WERI-Rb-1 (cell line): Measurements from ENCODE around the gene GPC3.
"Not testable (repeated sequence)": the region's sequence is repeated elsewhere in the genome, so short reads cannot be mapped to it uniquely, and the experiment has no call there.

ENCODE experiments used
- DNase-seq: peaks from one replicate; pipeline ENCODE4 v3.0.0-alpha.2; 2020
- H3K27ac ChIP-seq: fragments of 250-450 bp; sonication (Bioruptor Pico); 2 replicates; pipeline ENCODE4 v1.5.1; 2020; ENCODE audit warnings: mild to moderate bottlenecking, moderate library complexity
- H3K27me3 ChIP-seq: fragments of 250-450 bp; sonication (Bioruptor Pico); 2 replicates; pipeline ENCODE4 v1.5.1; 2021; ENCODE audit warnings: mild to moderate bottlenecking, low read depth, moderate library complexity; ENCODE audit not compliant: insufficient read depth, severe bottlenecking
- H3K36me3 ChIP-seq: fragments of 250-450 bp; sonication (Bioruptor Pico); 2 replicates; pipeline ENCODE4 v1.5.1; 2020; ENCODE audit warnings: mild to moderate bottlenecking, moderate library complexity
- H3K4me3 ChIP-seq: 2 replicates; pipeline ENCODE4 v1.5.1; 2011; ENCODE audit warnings: low read depth, mild to moderate bottlenecking, control low read depth, low read length
- H3K9me3 ChIP-seq: fragments of 250-450 bp; sonication (Bioruptor Pico); 2 replicates; pipeline ENCODE4 v1.5.1; 2021; ENCODE audit warnings: mild to moderate bottlenecking, moderate library complexity; ENCODE audit not compliant: severe bottlenecking
- CTCF ChIP-seq: IDR thresholded peaks from 2 replicates; pipeline ENCODE4 v1.5.1; 2011; ENCODE audit warnings: low read depth, mild to moderate bottlenecking, control low read depth, inconsistent platforms, low read length

GPC3 gene

GRCh38 chrX:133527825-133528224 lies 457.6 kb downstream of the GPC3 start:
- no peak overlapping the region for H3K4me3 ChIP-seq
- no peaks in the 10 kb centered on the region for H3K9me3 ChIP-seq
- peaks cover 27% of the 10 kb centered on the region for H3K27me3 ChIP-seq
- TF ChIP-seq CTCF = no peak
- H3K36me3 ChIP-seq = no peaks in the 10 kb centered on the region
- no peak for DNase-seq
- no peak overlapping the region for H3K27ac ChIP-seq

- no peaks in the 10 kb centered on the region for H3K9me3 ChIP-seq
- no peak overlapping the region for H3K27ac ChIP-seq
- no peak for DNase-seq
- no peaks in the 10 kb centered on the region for H3K36me3 ChIP-seq
- H3K27me3 ChIP-seq = peaks cover 26% of the 10 kb centered on the region
- no peak for TF ChIP-seq CTCF
- no peak overlapping the region for H3K4me3 ChIP-seq
Measured at GRCh38 chrX:133527415-133527814, 458.0 kb downstream of the GPC3 start.

- H3K36me3 ChIP-seq, H3K9me3 ChIP-seq, H3K4me3 ChIP-seq, DNase-seq, H3K27ac ChIP-seq: not testable (repeated sequence)
- H3K27me3 ChIP-seq = peaks cover 26% of the 10 kb centered on the region
Measured at GRCh38 chrX:133526773-133527172, 458.6 kb downstream of the GPC3 start.

GRCh38 chrX:133523526-133523925 lies 461.9 kb downstream of the GPC3 start:
- no peaks in the 10 kb centered on the region for H3K36me3 ChIP-seq
- DNase-seq = no peak
- peaks cover 23% of the 10 kb centered on the region for H3K27me3 ChIP-seq
- H3K9me3 ChIP-seq = no peaks in the 10 kb centered on the region
- no peak overlapping the region for H3K27ac ChIP-seq
- no peak for TF ChIP-seq CTCF
- no peak overlapping the region for H3K4me3 ChIP-seq

GRCh38 chrX:133523081-133523487 lies 462.3 kb downstream of the GPC3 start:
- DNase-seq = no peak
- no peak for TF ChIP-seq CTCF
- no peaks in the 10 kb centered on the region for H3K9me3 ChIP-seq

GRCh38 chrX:133516686-133517085 lies 468.7 kb downstream of the GPC3 start:
- H3K4me3 ChIP-seq = no peak overlapping the region
- no peak for TF ChIP-seq CTCF
- no peak overlapping the region for H3K27ac ChIP-seq
- peaks cover 7% of the 10 kb centered on the region for H3K27me3 ChIP-seq
- H3K9me3 ChIP-seq = no peaks in the 10 kb centered on the region
- no peak for DNase-seq
- H3K36me3 ChIP-seq = no peaks in the 10 kb centered on the region

More at GRCh38 chrX:133523081-133523487, 462.3 kb downstream of the GPC3 start:
- H3K4me3 ChIP-seq = no peak overlapping the region
- no peaks in the 10 kb centered on the region for H3K36me3 ChIP-seq
- no peak overlapping the region for H3K27ac ChIP-seq
- H3K27me3 ChIP-seq = peaks cover 23% of the 10 kb centered on the region
